H1 (cell line): ENCODE data around the gene NOTCH4. TPM values are rescaled to one million over a fixed set of nuclear protein-coding genes. Genes with fewer than 3 reads are reported as not detected.

Source experiments
- CTCF ChIA-PET: fragments of 300-600 bp; sonication (Branson Sonifier 250); formaldehyde crosslinking; loops from one replicate; lab custom pipeline; 2021; ENCODE audit not compliant: partially characterized antibody; lab: Charles Lee
- POLR2A ChIA-PET: fragments of 300-600 bp; sonication (Branson Sonifier 250); formaldehyde crosslinking; loops from one replicate; lab custom pipeline; 2021; ENCODE audit warnings: inconsistent platforms; ENCODE audit not compliant: partially characterized antibody; lab: Charles Lee
- DNase-seq, 2 experiments: peaks; one replicate each; pipeline versions ENCODE4 v3.0.0 to v3.0.0-alpha.2; 2010 to 2022; ENCODE audit warnings: low spot score in 2 of 2, low read depth in 1 of 2, mixed read lengths in 1 of 2
- FAIRE-seq: peaks from 2 replicates; lab custom pipeline; 2011; peaks lifted over from hg19 to GRCh38; lab: Jason Lieb, UNC
- H2AFZ ChIP-seq: 2 replicates; pipeline ENCODE4 v1.8.1; 2012; ENCODE audit warnings: low read length, inconsistent platforms
- H2AK5ac ChIP-seq: 2 replicates; pipeline ENCODE4 v1.6.1; 2013; ENCODE audit warnings: low read depth, low read length
- H2BK120ac ChIP-seq: replicated peaks from 2 replicates; pipeline ENCODE3; 2013; ENCODE audit warnings: low read depth, low read length, inconsistent platforms
- H2BK12ac ChIP-seq: 2 replicates; pipeline ENCODE4 v1.6.1; 2013; ENCODE audit warnings: low read depth, low read length
- H2BK15ac ChIP-seq: 2 replicates; pipeline ENCODE4 v1.6.1; 2013; ENCODE audit warnings: low read length
- H2BK20ac ChIP-seq: 2 replicates; pipeline ENCODE4 v1.6.1; 2013; ENCODE audit warnings: low read length
- H2BK5ac ChIP-seq: 2 replicates; pipeline ENCODE4 v1.6.1; 2013; ENCODE audit warnings: low read depth, low read length
- H3K14ac ChIP-seq: 2 replicates; pipeline ENCODE4 v1.6.1; 2013; ENCODE audit warnings: inconsistent platforms; ENCODE audit not compliant: insufficient read length
- H3K18ac ChIP-seq: 2 replicates; pipeline ENCODE4 v1.6.1; 2013; ENCODE audit warnings: low read length; ENCODE audit errors: extremely low read depth
- H3K23ac ChIP-seq: 2 replicates; pipeline ENCODE4 v1.6.1; 2013; ENCODE audit warnings: inconsistent platforms; ENCODE audit not compliant: insufficient read length
- H3K23me2 ChIP-seq: 2 replicates; pipeline ENCODE4 v1.6.1; 2013; ENCODE audit warnings: low read depth, low read length
- H3K27ac ChIP-seq: 2 replicates; pipeline ENCODE4 v1.6.1; 2011; ENCODE audit warnings: low read depth, low read length, inconsistent platforms
- H3K27me3 ChIP-seq, 4 experiments: replicated peaks in 1 of 4; 1 replicate in 1 of 4; 2 replicates in 3 of 4; pipeline versions ENCODE4 v1.6.1 to v1.8.1; 2011 to 2013; ENCODE audit warnings: low read length in 3 of 4, mild to moderate bottlenecking in 3 of 4, inconsistent platforms in 2 of 4, mixed read lengths in 2 of 4, moderate library complexity in 1 of 4; ENCODE audit not compliant: control insufficient read depth in 3 of 4, insufficient read depth in 3 of 4; ENCODE audit errors: extremely low read depth in 1 of 4
- H3K36me3 ChIP-seq, 4 experiments: 2 replicates each; pipeline versions ENCODE4 v1.6.1 to v1.8.1; 2011 to 2013; ENCODE audit warnings: mild to moderate bottlenecking in 4 of 4, low read length in 3 of 4, moderate library complexity in 2 of 4, control low read depth in 1 of 4, inconsistent platforms in 1 of 4; ENCODE audit not compliant: insufficient read depth in 4 of 4, control insufficient read depth in 2 of 4
- H3K4ac ChIP-seq: replicated peaks from 2 replicates; pipeline ENCODE3; 2013; ENCODE audit warnings: low read length, low read depth, mixed read lengths, inconsistent platforms; ENCODE audit not compliant: insufficient read length
- H3K4me1 ChIP-seq, 4 experiments: replicated peaks in 1 of 4; 1 replicate in 1 of 4; 2 replicates in 3 of 4; pipeline versions ENCODE4 v1.6.1 to v1.8.1; 2011 to 2013; ENCODE audit warnings: low read length in 3 of 4, inconsistent platforms in 2 of 4, mixed read lengths in 1 of 4; ENCODE audit not compliant: insufficient read depth in 4 of 4, control insufficient read depth in 3 of 4
- H3K4me2 ChIP-seq, 2 experiments: 2 replicates each; pipeline versions ENCODE4 v1.6.1 to v1.8.1; 2011 to 2013; ENCODE audit warnings: low read depth in 2 of 2, low read length in 2 of 2, control low read depth in 1 of 2, inconsistent platforms in 1 of 2, mild to moderate bottlenecking in 1 of 2; ENCODE audit not compliant: insufficient read depth in 1 of 2
- H3K4me3 ChIP-seq, 4 experiments: fragments of 200-600, 300-600 bp in 1 of 4; sonication (generic), shearing (Covaris generic), sonication (Bioruptor Twin) in 1 of 4; 2 replicates each; pipeline versions ENCODE4 v1.5.1 to v1.8.1; 2011 to 2016; ENCODE audit warnings: low read length in 4 of 4, low read depth in 3 of 4, control low read depth in 2 of 4, inconsistent platforms in 2 of 4, mild to moderate bottlenecking in 2 of 4, mixed read lengths in 1 of 4, moderate library complexity in 1 of 4; ENCODE audit not compliant: insufficient read depth in 2 of 4; ENCODE audit errors: extremely low read depth in 1 of 4
- H3K56ac ChIP-seq: replicated peaks from 2 replicates; pipeline ENCODE3; 2013; ENCODE audit warnings: low read depth, mild to moderate bottlenecking, mixed read lengths, low read length, inconsistent platforms; ENCODE audit not compliant: insufficient read length
- H3K79me1 ChIP-seq: 2 replicates; pipeline ENCODE4 v1.6.1; 2013; ENCODE audit warnings: low read depth, low read length, control low read depth
- H3K79me2 ChIP-seq, 2 experiments: 2 replicates each; pipeline versions ENCODE4 v1.6.1 to v1.8.1; 2012 to 2013; ENCODE audit warnings: low read length in 2 of 2, mild to moderate bottlenecking in 2 of 2, inconsistent platforms in 1 of 2; ENCODE audit not compliant: insufficient read depth in 2 of 2, control insufficient read depth in 1 of 2
- H3K9ac ChIP-seq, 4 experiments: replicated peaks in 1 of 4; 1 replicate in 1 of 4; 2 replicates in 3 of 4; pipeline versions ENCODE4 v1.6.1 to v1.8.1; 2011 to 2013; ENCODE audit warnings: low read depth in 3 of 4, low read length in 3 of 4, control low read depth in 2 of 4, mild to moderate bottlenecking in 2 of 4, moderate library complexity in 2 of 4, inconsistent platforms in 1 of 4; ENCODE audit errors: extremely low read depth in 1 of 4
- H3K9me3 ChIP-seq, 2 experiments: 2 replicates each; pipeline versions ENCODE4 v1.6.1 to v1.8.1; 2012 to 2013; ENCODE audit warnings: mild to moderate bottlenecking in 2 of 2, moderate library complexity in 2 of 2, control low read depth in 1 of 2, inconsistent platforms in 1 of 2, low read depth in 1 of 2, low read length in 1 of 2, mixed read lengths in 1 of 2; ENCODE audit not compliant: insufficient read depth in 2 of 2
- H4K20me1 ChIP-seq, 2 experiments: replicated peaks in 1 of 2; 2 replicates each; pipeline versions ENCODE3 to v1.8.1; 2011 to 2013; ENCODE audit warnings: inconsistent platforms in 2 of 2, low read length in 2 of 2, mild to moderate bottlenecking in 1 of 2; ENCODE audit not compliant: insufficient read depth in 2 of 2, control insufficient read depth in 1 of 2
- H4K5ac ChIP-seq: 2 replicates; pipeline ENCODE4 v1.6.1; 2013; ENCODE audit warnings: low read length, low read depth, mixed read lengths, inconsistent platforms; ENCODE audit not compliant: insufficient read length
- H4K8ac ChIP-seq: 2 replicates; pipeline ENCODE4 v1.8.0; 2013; ENCODE audit warnings: mild to moderate bottlenecking, moderate library complexity, low read length, inconsistent platforms; ENCODE audit not compliant: insufficient read depth; ENCODE audit errors: extremely low read depth
- H4K91ac ChIP-seq: replicated peaks from 2 replicates; pipeline ENCODE3; 2013; ENCODE audit warnings: low read length, mixed read lengths, inconsistent platforms; ENCODE audit not compliant: insufficient read length
- ATF3 ChIP-seq: IDR thresholded peaks from 2 replicates; pipeline ENCODE4 v1.6.1; 2011; ENCODE audit warnings: low read depth, mild to moderate bottlenecking, low read length; ENCODE audit not compliant: insufficient read depth
- CTCF ChIP-seq, 3 experiments: IDR thresholded peaks; 1 replicate in 2 of 3; 2 replicates in 1 of 3; pipeline versions ENCODE4 v1.5.1 to v1.6.1; 2011; ENCODE audit warnings: low read length in 3 of 3, mild to moderate bottlenecking in 3 of 3, inconsistent platforms in 2 of 3, low read depth in 1 of 3, moderate library complexity in 1 of 3; ENCODE audit not compliant: insufficient read depth in 1 of 3; ENCODE audit errors: control extremely low read depth in 1 of 3
- HDAC2 ChIP-seq, 2 experiments: fragments of 300-600 bp in 1 of 2; sonication (generic) in 1 of 2; IDR thresholded peaks; 2 replicates each; pipeline ENCODE4 v1.6.1; 2011 to 2012; ENCODE audit warnings: low read depth in 2 of 2, low read length in 2 of 2, mild to moderate bottlenecking in 2 of 2, moderate library complexity in 2 of 2, borderline replicate concordance in 1 of 2, inconsistent platforms in 1 of 2
- POLR2A ChIP-seq, 2 experiments: IDR thresholded peaks; 1 replicate in 1 of 2; 2 replicates in 1 of 2; pipeline ENCODE4 v1.6.1; 2011; ENCODE audit warnings: low read depth in 2 of 2, low read length in 2 of 2, mild to moderate bottlenecking in 2 of 2; ENCODE audit errors: control extremely low read depth in 1 of 2
- WGBS, 2 experiments: shearing (Covaris generic) in 1 of 2; methylation state at CpG; one replicate each; pipeline versions ENCODE4 v1.1.6 to v1.1.7; 2013 to 2015; ENCODE audit warnings: low lambda C conversion rate in 2 of 2, mixed read lengths in 2 of 2, inconsistent platforms in 1 of 2, low coverage in 1 of 2, missing lambda C conversion rate in 1 of 2; ENCODE audit not compliant: insufficient replicate concordance in 2 of 2, insufficient coverage in 1 of 2, insufficient read length in 1 of 2; ENCODE audit errors: extremely low coverage in 1 of 2, missing lambda C conversion rate in 1 of 2; 5-methylcytosine and 5-hydroxymethylcytosine counted together
- polyA plus RNA-seq, 7 experiments: library from polyadenylated mRNA; depleted of rRNA in 3 of 7; stranded (reverse) in 5 of 7; unstranded in 2 of 7; fragments of >200 nt in 5 of 7; fragments of 200-250 nt in 2 of 7; gene quantifications; 1 replicate in 5 of 7; 2 replicates in 1 of 7; 4 replicates in 1 of 7; pipeline versions ENCODE4 v1.2.1 to v1.2.3, GENCODE V29; 2011 to 2013; ENCODE audit warnings: missing spikeins in 2 of 7, mixed read lengths in 2 of 7
- total RNA-seq: library from RNA; stranded (reverse); fragmentation: NEBNext Ultra II Directional; extraction: Animal tissue kit (Norgen Biotek cat#: 25700); gene quantifications from 2 replicates; pipeline ENCODE4 v1.2.1, GENCODE V29; 2021

Gene NOTCH4
- total and polyA plus RNA-seq, 2 of the 8 experiments (the other 6 are each of a cell fraction or from before 2014, with no cell fraction given) = 1.9 to 2.8 TPM

GRCh38 chr6:32168807-32169591 lies 54.9 kb downstream of the NOTCH4 start:
- CTCF ChIA-PET = interaction anchor here (0.6 to 6.7 kb wide), 10 partner anchors 12 to 355 kb away, joined by 3 to 72 read pairs (median 4); partner anchors contain the start of genes GPSM3 and PRRT1

More at GRCh38 chr6:32168807-32169591, 54.9 kb downstream of the NOTCH4 start:
- FAIRE-seq (no peak), DNase-seq (no peak)
- Histone ChIP-seq H3K9me3 (no peaks in the 10 kb centered on the region), H2AFZ (no peak overlapping the region), H4K20me1 (peaks cover 2 to 7% of the 10 kb centered on the region in 2 experiments), H3K9ac (no peak overlapping the region), H3K79me2 (peaks cover 2 to 20% of the 10 kb centered on the region in 2 experiments), H3K4me2 (no peak overlapping the region), H3K27ac (no peak overlapping the region), H4K5ac (no peak overlapping the region), H2AK5ac (no peak overlapping the region), H2BK120ac (no peak overlapping the region), H3K23ac (no peak overlapping the region), H2BK5ac (no peak overlapping the region), H3K79me1 (no peaks in the 10 kb centered on the region; the same call in 1 of the 2 replicates), H3K23me2 (no peaks in the 10 kb centered on the region), H3K4me1 (peaks cover 1 to 12% (median 6%) of the 10 kb centered on the region in 4 experiments; a peak in 5 of 7 replicates), H2BK20ac (no peak overlapping the region), H4K8ac (no peak overlapping the region), H3K4ac (no peak overlapping the region), H2BK12ac (no peak overlapping the region), H3K14ac (no peak overlapping the region), H3K18ac (no peak overlapping the region), H2BK15ac (no peak overlapping the region), H3K4me3 (no peak overlapping the region), H3K36me3 (peaks cover 4 to 41% (median 30%) of the 10 kb centered on the region in 4 experiments), H4K91ac (no peak overlapping the region), H3K56ac (no peak overlapping the region), H3K27me3 (no peaks in the 10 kb centered on the region)
- no peak for TF ChIP-seq ATF3
- peak in 1 of 2 experiments; percentile 26; a peak in 1 of 3 replicates for TF ChIP-seq POLR2A (IDR thresholded peaks at IDR 0.05; ENCODE audit: control extremely low read depth in 1 of 2, low read depth in 2 of 2, low read length in 2 of 2)
- TF ChIP-seq HDAC2 (IDR thresholded peaks at IDR 0.05; ENCODE audit: borderline replicate concordance in 1 of 2, low read depth in 2 of 2, low read length in 2 of 2) = no peak
- peak in 2 of 3 experiments; percentile 9 to 19; a peak in 1 of 4 replicates for TF ChIP-seq CTCF (IDR thresholded peaks at IDR 0.05; ENCODE audit: control extremely low read depth in 1 of 3, insufficient read depth in 1 of 3, low read depth in 1 of 3, low read length in 3 of 3)
- 85% methylated on average over 10 of the region's 11 CpGs; no CpG with 5 or more reads in 1 of the 2 experiments for WGBS, 2 experiments
- POLR2A ChIA-PET = interaction anchor here (0.6 to 6.8 kb wide), 12 partner anchors 8 to 122 kb away, joined by 3 to 49 read pairs (median 3); partner anchors contain the start of genes AGPAT1, ATF6B, FKBPL and PRRT1
